Measurements from ENCODE around the gene ACER3. TPM values are rescaled to one million over a fixed set of nuclear protein-coding genes. Genes with fewer than 3 reads are reported as not detected.

ACER3 gene
- total RNA-seq, 3 donors from 2014 or later, result 32.3 to 45.7 (median 39.2) TPM

DNA sequence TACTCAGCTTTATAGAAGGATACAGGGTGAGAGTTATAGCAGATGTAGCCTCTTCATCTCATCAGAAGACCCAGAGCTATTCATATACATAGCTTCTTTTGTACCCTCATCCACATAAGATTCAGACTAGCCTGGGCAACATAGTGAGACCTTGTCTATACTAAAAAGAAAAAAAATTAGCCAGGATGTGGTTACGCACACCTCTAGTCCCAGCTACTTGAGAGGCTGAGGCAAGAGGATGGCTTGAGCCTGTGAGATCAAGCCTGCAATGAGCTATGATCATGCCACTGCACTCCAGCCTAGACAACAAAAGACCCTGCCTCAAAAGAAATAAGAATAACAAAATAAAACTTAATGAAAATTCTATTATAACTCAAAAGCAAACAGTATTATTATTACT is 136.8 kb downstream of the ACER3 start:
- Histone ChIP-seq H3K9me3 (no peaks in the 10 kb centered on the region), H3K36me3 (ENCODE audit: low read depth) (no peaks in the 10 kb centered on the region), H3K4me1 (ENCODE audit: low read depth) (peaks cover 5% of the 10 kb centered on the region), H3K4me3 (no peak overlapping the region)
- intact Hi-C loops (cut with DNase I, micrococcal nuclease), result no loop called here
- ATAC-seq, result no peak
- TF ChIP-seq, protein P1, sequence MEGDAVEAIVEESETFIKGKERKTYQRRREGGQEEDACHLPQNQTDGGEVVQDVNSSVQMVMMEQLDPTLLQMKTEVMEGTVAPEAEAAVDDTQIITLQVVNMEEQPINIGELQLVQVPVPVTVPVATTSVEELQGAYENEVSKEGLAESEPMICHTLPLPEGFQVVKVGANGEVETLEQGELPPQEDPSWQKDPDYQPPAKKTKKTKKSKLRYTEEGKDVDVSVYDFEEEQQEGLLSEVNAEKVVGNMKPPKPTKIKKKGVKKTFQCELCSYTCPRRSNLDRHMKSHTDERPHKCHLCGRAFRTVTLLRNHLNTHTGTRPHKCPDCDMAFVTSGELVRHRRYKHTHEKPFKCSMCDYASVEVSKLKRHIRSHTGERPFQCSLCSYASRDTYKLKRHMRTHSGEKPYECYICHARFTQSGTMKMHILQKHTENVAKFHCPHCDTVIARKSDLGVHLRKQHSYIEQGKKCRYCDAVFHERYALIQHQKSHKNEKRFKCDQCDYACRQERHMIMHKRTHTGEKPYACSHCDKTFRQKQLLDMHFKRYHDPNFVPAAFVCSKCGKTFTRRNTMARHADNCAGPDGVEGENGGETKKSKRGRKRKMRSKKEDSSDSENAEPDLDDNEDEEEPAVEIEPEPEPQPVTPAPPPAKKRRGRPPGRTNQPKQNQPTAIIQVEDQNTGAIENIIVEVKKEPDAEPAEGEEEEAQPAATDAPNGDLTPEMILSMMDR (IDR thresholded peaks at IDR 0.05), result no peak
- no peak for DNase-seq

DNA sequence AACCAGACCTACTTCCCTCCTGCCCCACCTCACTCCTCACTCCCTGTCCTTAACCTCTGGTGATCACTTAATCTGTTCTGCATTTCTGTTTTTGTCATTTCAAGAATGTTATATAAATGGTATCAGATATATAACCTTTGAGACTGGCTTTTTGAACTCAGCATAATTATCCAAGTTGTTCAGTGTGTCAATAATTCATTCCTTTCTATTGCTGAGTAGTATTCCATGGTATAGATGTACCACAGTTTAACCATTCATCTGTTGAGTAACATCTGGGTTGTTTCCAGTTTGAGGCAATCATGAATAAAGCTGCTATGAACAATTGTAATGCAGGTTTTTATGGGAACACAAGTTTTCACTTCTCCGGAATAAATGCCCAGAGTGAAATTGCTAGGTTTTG is 138.9 kb downstream of the ACER3 start:
- intact Hi-C loops (cut with DNase I, micrococcal nuclease), result no loop called here
- ATAC-seq (peak; percentile 64), DNase-seq (no peak)
- H3K9me3 ChIP-seq, result no peaks in the 10 kb centered on the region
- no peaks in the 10 kb centered on the region for H3K36me3 ChIP-seq (ENCODE audit: low read depth)
- H3K4me1 ChIP-seq (ENCODE audit: low read depth), result peaks cover 5% of the 10 kb centered on the region
- no peak overlapping the region for H3K4me3 ChIP-seq
- TF ChIP-seq, protein P1 (IDR thresholded peaks at IDR 0.05), result no peak

DNA sequence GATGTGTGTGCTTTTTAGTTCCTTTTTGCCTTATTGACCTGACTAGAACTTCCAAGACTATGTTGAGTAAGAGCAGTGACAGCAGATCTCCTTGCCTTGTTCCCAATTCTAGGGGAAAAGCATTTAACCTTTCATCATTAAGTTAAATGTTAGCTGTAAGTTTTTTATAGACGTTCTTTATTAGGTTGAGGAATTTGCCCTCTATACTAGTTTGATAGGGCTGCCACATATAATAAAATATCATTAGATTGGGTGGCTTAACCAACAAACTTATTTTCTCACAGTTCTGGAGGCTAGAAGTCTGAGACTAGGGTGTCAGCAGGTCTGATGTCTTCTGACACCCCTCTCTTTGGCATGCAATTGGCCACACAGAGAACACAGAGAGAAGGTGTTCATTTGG is 140.9 kb downstream of the ACER3 start:
- TF ChIP-seq, protein P1 (IDR thresholded peaks at IDR 0.05), result no peak
- ATAC-seq (peak; percentile 79), DNase-seq (no peak)
- H3K4me1 ChIP-seq (ENCODE audit: low read depth), result peaks cover 5% of the 10 kb centered on the region
- H3K36me3 ChIP-seq (ENCODE audit: low read depth), result no peaks in the 10 kb centered on the region
- intact Hi-C loops (cut with DNase I, micrococcal nuclease), result no loop called here
- no peaks in the 10 kb centered on the region for H3K9me3 ChIP-seq
- no peak overlapping the region for H3K4me3 ChIP-seq

- TF ChIP-seq, protein P1 (IDR thresholded peaks at IDR 0.05), result no peak
- intact Hi-C loops (cut with DNase I, micrococcal nuclease), result no loop called here
- peaks cover 5% of the 10 kb centered on the region for H3K4me1 ChIP-seq (ENCODE audit: low read depth)
- no peaks in the 10 kb centered on the region for H3K36me3 ChIP-seq (ENCODE audit: low read depth)
- H3K4me3 ChIP-seq, result no peak overlapping the region
- no peaks in the 10 kb centered on the region for H3K9me3 ChIP-seq
- no peak for DNase-seq
- ATAC-seq, result peak; percentile 36
Measured at GRCh38 chr11:77002776-77003175, 142.1 kb downstream of the ACER3 start.

- no peak overlapping the region for H3K4me3 ChIP-seq
- no peak for ATAC-seq
- no peak for DNase-seq
- no peaks in the 10 kb centered on the region for H3K36me3 ChIP-seq (ENCODE audit: low read depth)
- H3K9me3 ChIP-seq, result no peaks in the 10 kb centered on the region
- TF ChIP-seq, protein P1 (IDR thresholded peaks at IDR 0.05), result no peak
- intact Hi-C loops (cut with DNase I, micrococcal nuclease), result no loop called here
- peaks cover 5% of the 10 kb centered on the region for H3K4me1 ChIP-seq (ENCODE audit: low read depth)
Measured at GRCh38 chr11:77003963-77004362, 143.2 kb downstream of the ACER3 start.

- DNase-seq (no peak), ATAC-seq (peak; percentile 88)
- H3K4me3 ChIP-seq, result no peak overlapping the region
- TF ChIP-seq, protein P1 (IDR thresholded peaks at IDR 0.05), result no peak
- H3K9me3 ChIP-seq, result no peaks in the 10 kb centered on the region
- no peaks in the 10 kb centered on the region for H3K4me1 ChIP-seq (ENCODE audit: low read depth)
- no peaks in the 10 kb centered on the region for H3K36me3 ChIP-seq (ENCODE audit: low read depth)
- intact Hi-C loops (cut with DNase I, micrococcal nuclease), result no loop called here
Measured at GRCh38 chr11:77009533-77010160, 148.9 kb downstream of the ACER3 start.
